HEK293 (cell line): Measurements from ENCODE around the gene DEAF1.

Experiments
- CTCF ChIA-PET: fragments of 350-600 bp; formaldehyde crosslinking; extraction: SDS; loops from one replicate; lab custom pipeline; 2021; ENCODE audit warnings: antibody characterized with exemption; lab: Yijun Ruan, JAX
- POLR2A ChIA-PET: fragments of 300-600 bp; formaldehyde crosslinking; extraction: SDS; loops from one replicate; lab custom pipeline; 2020; ENCODE audit warnings: antibody characterized with exemption, inconsistent platforms; lab: Yijun Ruan, JAX
- H3K27ac ChIP-seq: fragments of 200-500 bp; sonication (Bioruptor generic); 2 replicates; pipeline ENCODE4 v1.5.1; 2014; ENCODE audit warnings: low read depth, low read length, control low read depth, inconsistent platforms; ENCODE audit errors: extremely low read depth
- H3K36me3 ChIP-seq, 2 experiments: fragments of 200-500 bp in 1 of 2; sonication (Bioruptor generic) in 1 of 2; 1 replicate in 1 of 2; 2 replicates in 1 of 2; pipeline ENCODE4 v1.5.1; 2014 to 2017; ENCODE audit warnings: inconsistent platforms in 2 of 2, low read length in 2 of 2; ENCODE audit not compliant: control insufficient read depth in 2 of 2, insufficient read depth in 1 of 2
- H3K4me1 ChIP-seq: fragments of 200-500 bp; sonication (Bioruptor generic); 2 replicates; pipeline ENCODE4 v1.5.1; 2014; ENCODE audit warnings: mild to moderate bottlenecking, low read length, inconsistent platforms; ENCODE audit not compliant: control insufficient read depth, insufficient read depth
- H3K4me3 ChIP-seq: 2 replicates; pipeline ENCODE4 v1.5.1; 2011; ENCODE audit warnings: low read depth, mild to moderate bottlenecking, control low read depth, low read length, moderate library complexity
- H3K9me3 ChIP-seq: fragments of 200-500 bp; sonication (Bioruptor generic); 2 replicates; pipeline ENCODE4 v1.5.1; 2014; ENCODE audit warnings: low read depth, low read length, inconsistent platforms; ENCODE audit not compliant: control insufficient read depth, insufficient read depth
- BCL6B ChIP-seq: fragments of 450-650 bp; formaldehyde crosslinking; IDR thresholded peaks from 2 replicates; pipeline ENCODE4 v1.5.1; 2017; ENCODE audit warnings: missing biosample characterization, missing genetic modification characterization
- ELK4 ChIP-seq: IDR thresholded peaks from 2 replicates; pipeline ENCODE4 v1.6.1; 2011; ENCODE audit warnings: mild to moderate bottlenecking, low read depth, low read length, borderline replicate concordance
- PRDM10 ChIP-seq: fragments of 450-650 bp; formaldehyde crosslinking; IDR thresholded peaks from 2 replicates; pipeline ENCODE4 v1.5.1; 2016; ENCODE audit warnings: missing biosample characterization, missing genetic modification characterization
- SALL2 ChIP-seq: fragments of 450-650 bp; formaldehyde crosslinking; IDR thresholded peaks from 2 replicates; pipeline ENCODE4 v1.5.0; 2017; ENCODE audit warnings: missing biosample characterization, mild to moderate bottlenecking, missing genetic modification characterization, borderline replicate concordance
- ZBTB26 ChIP-seq: fragments of 450-650 bp; formaldehyde crosslinking; optimal IDR thresholded peaks from 2 replicates; pipeline ENCODE3; 2016; ENCODE audit warnings: missing biosample characterization, mild to moderate bottlenecking, missing genetic modification characterization
- ZNF132 ChIP-seq: fragments of 450-650 bp; formaldehyde crosslinking; IDR thresholded peaks from 2 replicates; pipeline ENCODE4 v1.5.1; 2017; ENCODE audit warnings: missing biosample characterization, missing genetic modification characterization, borderline replicate concordance
- ZNF266 ChIP-seq: fragments of 450-650 bp; formaldehyde crosslinking; IDR thresholded peaks from 2 replicates; pipeline ENCODE4 v1.5.1; 2016; ENCODE audit warnings: missing biosample characterization, missing genetic modification characterization, low read depth
- ZNF626 ChIP-seq: fragments of 450-650 bp; sonication (Bioruptor Pico); formaldehyde crosslinking; IDR thresholded peaks from 2 replicates; pipeline ENCODE4 v1.5.1; 2018; ENCODE audit warnings: missing biosample characterization, missing genetic modification characterization, inconsistent platforms
- ZNF701 ChIP-seq: fragments of 450-650 bp; formaldehyde crosslinking; IDR thresholded peaks from 2 replicates; pipeline ENCODE4 v1.5.1; 2016; ENCODE audit warnings: missing biosample characterization, missing genetic modification characterization
- ZNF768 ChIP-seq: fragments of 450-650 bp; formaldehyde crosslinking; IDR thresholded peaks from 2 replicates; pipeline ENCODE4 v1.5.1; 2018; ENCODE audit warnings: missing biosample characterization, mild to moderate bottlenecking, missing genetic modification characterization
- ZSCAN18 ChIP-seq: fragments of 450-650 bp; formaldehyde crosslinking; IDR thresholded peaks from 2 replicates; pipeline ENCODE4 v1.5.1; 2016; ENCODE audit warnings: missing biosample characterization, missing genetic modification characterization
- ZSCAN5A ChIP-seq: fragments of 450-650 bp; formaldehyde crosslinking; IDR thresholded peaks from 2 replicates; pipeline ENCODE4 v1.5.1; 2016; ENCODE audit warnings: missing biosample characterization, missing genetic modification characterization

The DEAF1 gene

GRCh38 chr11:680970-681369, 14.1 kb downstream of the DEAF1 start:
- POLR2A ChIA-PET, result interaction anchor here (0.7 to 1.5 kb wide), 3 partner anchors 9 to 43 kb away, joined by 3 to 6 read pairs (median 3); partner anchors contain the start of genes DEAF1 and TMEM80
- CTCF ChIA-PET, result interaction anchor here (1.8 kb wide), 1 partner anchor 43 kb away, joined by 5 read pairs; no protein-coding TSS in a partner anchor
- TF ChIP-seq ZSCAN5A (tag by site-specific recombination) (no peak), ZNF701 (tag by site-specific recombination) (no peak)
- Histone ChIP-seq H3K27ac (no peak overlapping the region), H3K9me3 (no peaks in the 10 kb centered on the region), H3K36me3 (peaks cover 7 to 94% of the 10 kb centered on the region in 2 experiments; a peak in 2 of 3 replicates), H3K4me3 (no peak overlapping the region), H3K4me1 (no peaks in the 10 kb centered on the region)

GRCh38 chr11:680476-680875, 14.5 kb downstream of the DEAF1 start:
- H3K4me3 ChIP-seq, result no peak overlapping the region
- no peak overlapping the region for H3K27ac ChIP-seq
- CTCF ChIA-PET, result interaction anchor here (0.7 to 1.8 kb wide), 2 partner anchors 44 to 126 kb away, joined by 3 to 5 read pairs; no protein-coding TSS in a partner anchor
- H3K4me1 ChIP-seq, result no peaks in the 10 kb centered on the region
- no peak for TF ChIP-seq SALL2 (tag by site-specific recombination)
- no peak for TF ChIP-seq ZNF626
- TF ChIP-seq PRDM10 (tag by site-specific recombination), result no peak
- TF ChIP-seq ZNF132 (tag by site-specific recombination), result no peak
- no peak for TF ChIP-seq BCL6B (tag by site-specific recombination)
- no peak for TF ChIP-seq ZNF266 (tag by site-specific recombination)
- no peak for TF ChIP-seq ZNF768 (tag by site-specific recombination)
- no peak for TF ChIP-seq ELK4
- no peak for TF ChIP-seq ZSCAN18
- TF ChIP-seq ZBTB26 (tag by site-specific recombination), result no peak
- TF ChIP-seq, all 188 proteins: peak for 0
- POLR2A ChIA-PET, result interaction anchor here (0.7 to 0.9 kb wide), 2 partner anchors 9 to 43 kb away, joined by 3 read pairs; no protein-coding TSS in a partner anchor
- Histone ChIP-seq H3K36me3 (peaks cover 8 to 91% of the 10 kb centered on the region in 2 experiments; a peak in 2 of 3 replicates), H3K9me3 (no peaks in the 10 kb centered on the region)
